ENCODE data around the gene MBD3L4.

DNA sequence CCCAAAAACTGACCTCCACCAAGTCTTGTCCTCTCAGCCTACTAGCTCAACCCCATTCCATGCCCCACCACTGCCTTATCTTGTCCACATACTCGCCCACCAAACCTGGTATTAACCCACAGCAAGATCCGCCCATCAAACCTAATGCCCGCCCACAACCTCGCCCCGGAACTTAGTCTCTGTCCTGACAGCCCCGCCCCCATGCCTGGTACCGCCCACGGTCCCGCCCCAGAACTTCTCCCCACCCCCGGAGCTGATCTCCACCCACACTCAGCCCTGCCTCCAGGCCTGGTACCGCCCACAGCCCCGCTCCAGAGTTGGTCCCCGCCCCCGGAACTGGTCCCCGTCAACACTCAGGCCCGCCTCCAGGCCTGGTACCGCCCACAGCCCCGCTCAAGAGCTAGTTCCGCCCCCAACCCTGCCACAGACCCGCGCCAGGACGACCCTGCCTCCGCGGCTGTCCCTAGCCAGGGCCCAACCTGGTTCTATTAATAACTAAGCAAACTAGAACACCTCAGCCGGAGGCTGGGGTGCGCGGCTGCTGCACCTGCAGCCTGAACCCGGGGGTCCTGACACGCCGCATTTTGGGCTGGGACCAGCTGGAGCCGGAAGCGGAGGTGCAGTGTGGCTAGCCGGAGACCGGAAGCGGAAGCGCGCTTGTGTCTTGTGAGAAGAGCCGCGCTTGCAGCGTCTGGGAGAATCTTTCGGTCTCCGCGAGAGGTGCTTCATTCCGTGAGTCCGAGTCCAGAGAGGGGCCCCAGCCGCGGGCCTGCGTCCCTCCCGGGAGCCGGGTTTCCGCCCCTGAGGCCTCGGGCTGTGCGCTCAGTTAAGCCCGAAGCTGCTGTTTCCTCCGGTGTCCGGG lies 29.3 kb upstream of the MBD3L4 start, which contains the start of gene ZNF557:
- no peak for TF ChIP-seq RAD21 (CRISPR knock-in tag; IDR thresholded peaks at IDR 0.05)
- TF ChIP-seq ZNF704 (CRISPR knock-in tag; IDR thresholded peaks at IDR 0.05; ENCODE audit: borderline replicate concordance) = peak; percentile 78
- TF ChIP-seq HNRNPK (IDR thresholded peaks at IDR 0.05; ENCODE audit: low read depth, low read length, poor library complexity, severe bottlenecking) = peak; percentile 68
- TF ChIP-seq ZNF768 (CRISPR knock-in tag; IDR thresholded peaks at IDR 0.05) = peak; percentile 36; the same call in 1 of the 2 replicates
- no peak for TF ChIP-seq TCF7 (IDR thresholded peaks at IDR 0.05; ENCODE audit: low read depth)
- TF ChIP-seq, protein P1, sequence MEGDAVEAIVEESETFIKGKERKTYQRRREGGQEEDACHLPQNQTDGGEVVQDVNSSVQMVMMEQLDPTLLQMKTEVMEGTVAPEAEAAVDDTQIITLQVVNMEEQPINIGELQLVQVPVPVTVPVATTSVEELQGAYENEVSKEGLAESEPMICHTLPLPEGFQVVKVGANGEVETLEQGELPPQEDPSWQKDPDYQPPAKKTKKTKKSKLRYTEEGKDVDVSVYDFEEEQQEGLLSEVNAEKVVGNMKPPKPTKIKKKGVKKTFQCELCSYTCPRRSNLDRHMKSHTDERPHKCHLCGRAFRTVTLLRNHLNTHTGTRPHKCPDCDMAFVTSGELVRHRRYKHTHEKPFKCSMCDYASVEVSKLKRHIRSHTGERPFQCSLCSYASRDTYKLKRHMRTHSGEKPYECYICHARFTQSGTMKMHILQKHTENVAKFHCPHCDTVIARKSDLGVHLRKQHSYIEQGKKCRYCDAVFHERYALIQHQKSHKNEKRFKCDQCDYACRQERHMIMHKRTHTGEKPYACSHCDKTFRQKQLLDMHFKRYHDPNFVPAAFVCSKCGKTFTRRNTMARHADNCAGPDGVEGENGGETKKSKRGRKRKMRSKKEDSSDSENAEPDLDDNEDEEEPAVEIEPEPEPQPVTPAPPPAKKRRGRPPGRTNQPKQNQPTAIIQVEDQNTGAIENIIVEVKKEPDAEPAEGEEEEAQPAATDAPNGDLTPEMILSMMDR (CRISPR knock-in tag; IDR thresholded peaks at IDR 0.05) = no peak
- TF ChIP-seq GABPB1 (CRISPR knock-in tag; IDR thresholded peaks at IDR 0.05) = peak; percentile 97
- no peak for TF ChIP-seq IKZF4 (CRISPR knock-in tag; IDR thresholded peaks at IDR 0.05; ENCODE audit: borderline replicate concordance, low read depth, not compliant biosample characterization)
